Activated T-helper 17 cell treated with anti-CD3 and anti-CD28 coated beads, Interleukin-2, amount 50 U/mL, for 72 hours (primary cell): Measurements from ENCODE around the gene SERPINB6. TPM values are rescaled to one million over a fixed set of nuclear protein-coding genes. Genes with fewer than 3 reads are reported as not detected.
"Not testable (repeated sequence)": the region's sequence is repeated elsewhere in the genome, so short reads cannot be mapped to it uniquely, and the experiment has no call there.

Experiments used
- ATAC-seq: fragments of 150-1000 bp; cut with Tn5 transposase; replicated peaks from 2 replicates; pipeline ENCODE4 v1.10.0; 2021; ENCODE audit warnings: mild to moderate bottlenecking, moderate library complexity
- H3K27ac Mint-ChIP-seq: one replicate; pipeline ENCODE4 v1.8.0; 2022; ENCODE audit warnings: mixed read lengths
- H3K27me3 Mint-ChIP-seq: one replicate; pipeline ENCODE4 v1.8.0; 2022; ENCODE audit warnings: mixed read lengths
- H3K36me3 Mint-ChIP-seq: one replicate; pipeline ENCODE4 v1.8.0; 2022; ENCODE audit warnings: low read depth, mild to moderate bottlenecking, mixed read lengths
- H3K4me1 Mint-ChIP-seq: one replicate; pipeline ENCODE4 v1.8.0; 2022; ENCODE audit warnings: mixed read lengths
- H3K4me3 Mint-ChIP-seq: one replicate; pipeline ENCODE4 v1.8.0; 2022; ENCODE audit warnings: mild to moderate bottlenecking, mixed read lengths
- H3K9me3 Mint-ChIP-seq: one replicate; pipeline ENCODE4 v1.8.0; 2022; ENCODE audit warnings: mixed read lengths
- total RNA-seq, 2 donors: library from RNA; stranded (reverse); gene quantifications; one replicate each; pipeline ENCODE4 v1.2.3, GENCODE V29; 2022

The SERPINB6 gene
- total RNA-seq, 2 donors from 2014 or later: 22.1 to 26.0 TPM

DNA sequence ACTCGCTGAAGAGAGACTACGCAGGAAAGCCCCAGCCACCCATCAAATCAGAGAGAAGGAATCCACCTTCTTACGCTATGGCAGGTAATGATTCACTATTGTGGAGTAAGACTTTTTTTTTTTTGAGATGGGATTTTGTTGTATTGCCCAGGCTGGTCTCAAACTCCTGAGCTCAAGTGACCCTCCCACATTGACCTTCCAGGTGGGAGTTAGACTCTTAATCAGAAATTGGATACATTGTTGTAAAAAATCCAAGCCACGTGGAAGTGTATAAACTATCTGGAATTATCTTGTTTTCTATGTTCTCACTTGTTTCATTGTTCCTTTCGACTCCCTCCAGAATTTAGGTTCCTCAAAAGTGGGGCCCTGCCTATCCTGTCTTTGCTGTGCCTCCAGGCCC is 35.1 kb upstream of the SERPINB6 start:
- no peak for ATAC-seq
- Mint-ChIP-seq H3K27ac (no peak overlapping the region), H3K36me3 (peaks cover 89% of the 10 kb centered on the region), H3K27me3 (no peaks in the 10 kb centered on the region), H3K9me3 (no peaks in the 10 kb centered on the region), H3K4me3 (no peak overlapping the region), H3K4me1 (peaks cover 20% of the 10 kb centered on the region)

DNA sequence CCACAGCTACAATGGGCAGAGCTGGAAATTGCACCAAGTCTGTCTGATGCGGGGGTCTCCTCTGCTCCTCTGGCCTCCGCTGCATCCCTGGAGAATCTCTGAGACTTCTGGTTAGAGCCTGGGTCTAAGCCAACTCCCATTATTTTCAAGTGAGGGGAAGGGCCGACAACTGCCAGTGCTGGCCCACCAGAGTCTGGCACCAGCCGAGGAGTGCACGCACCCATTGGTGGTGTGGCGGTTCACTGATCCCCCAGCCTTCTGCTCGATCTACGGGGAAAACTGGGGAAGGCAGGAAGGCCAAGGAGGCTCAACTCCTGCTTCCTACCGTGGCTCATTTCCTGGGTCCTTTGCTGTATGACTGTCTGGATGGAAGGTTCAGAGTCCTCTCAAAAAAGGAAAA is 34.5 kb upstream of the SERPINB6 start:
- Mint-ChIP-seq H3K9me3 (no peaks in the 10 kb centered on the region), H3K27ac (no peak overlapping the region), H3K27me3 (no peaks in the 10 kb centered on the region), H3K4me1 (peaks cover 21% of the 10 kb centered on the region), H3K4me3 (no peak overlapping the region), H3K36me3 (peaks cover 83% of the 10 kb centered on the region)
- ATAC-seq: no peak

DNA sequence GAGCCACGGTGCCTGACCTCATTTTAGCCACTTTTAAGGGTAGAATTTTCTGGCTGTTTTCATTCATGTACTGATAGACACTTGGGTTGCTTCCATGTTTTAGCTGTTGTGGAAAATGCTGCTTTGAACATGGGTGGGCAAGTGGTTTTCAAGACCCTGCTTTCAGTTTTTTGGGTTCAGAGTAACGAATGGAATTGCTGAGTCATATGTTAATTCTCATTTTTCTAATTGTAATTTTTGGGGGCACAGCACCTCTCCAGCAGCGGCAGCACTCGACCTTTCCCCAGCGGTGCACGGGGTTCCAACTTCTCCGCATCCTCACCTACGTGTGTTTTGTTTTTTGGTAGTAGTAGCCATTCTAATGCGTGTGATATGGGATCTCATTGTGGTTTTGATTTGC is 33.7 kb upstream of the SERPINB6 start:
- Mint-ChIP-seq H3K9me3 (no peaks in the 10 kb centered on the region), H3K36me3 (peaks cover 75% of the 10 kb centered on the region)
- no peak for ATAC-seq

DNA sequence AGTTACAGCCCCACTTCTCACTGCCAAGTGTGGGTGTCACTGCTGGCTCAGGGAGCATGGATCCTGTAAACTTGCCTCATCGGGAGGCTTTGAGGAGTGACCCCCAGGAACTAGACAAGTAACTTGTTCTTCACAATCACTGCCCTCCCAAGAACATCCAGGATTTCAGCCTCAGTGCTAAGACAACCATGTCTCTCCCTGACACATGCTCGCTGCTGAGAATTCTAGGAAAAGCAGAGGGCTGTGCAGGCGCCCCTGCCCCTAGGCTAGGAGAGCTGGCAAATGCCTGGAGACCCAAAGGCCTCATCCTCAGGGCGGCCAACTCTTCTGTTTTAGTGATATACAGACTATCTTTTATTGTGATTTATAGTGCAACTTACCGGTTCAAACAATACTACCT is 31.9 kb upstream of the SERPINB6 start:
- Mint-ChIP-seq H3K27ac (peak overlapping the region; percentile 73), H3K4me1 (peaks cover 21% of the 10 kb centered on the region), H3K36me3 (peaks cover 56% of the 10 kb centered on the region)
- not testable (repeated sequence) for H3K27me3 Mint-ChIP-seq, H3K9me3 Mint-ChIP-seq, H3K4me3 Mint-ChIP-seq, ATAC-seq

More for the DNA sequence above, 33.7 kb upstream of the SERPINB6 start:
- H3K27ac Mint-ChIP-seq: no peak overlapping the region
- H3K27me3 Mint-ChIP-seq: no peaks in the 10 kb centered on the region
- peaks cover 21% of the 10 kb centered on the region for H3K4me1 Mint-ChIP-seq
- H3K4me3 Mint-ChIP-seq: no peak overlapping the region

DNA sequence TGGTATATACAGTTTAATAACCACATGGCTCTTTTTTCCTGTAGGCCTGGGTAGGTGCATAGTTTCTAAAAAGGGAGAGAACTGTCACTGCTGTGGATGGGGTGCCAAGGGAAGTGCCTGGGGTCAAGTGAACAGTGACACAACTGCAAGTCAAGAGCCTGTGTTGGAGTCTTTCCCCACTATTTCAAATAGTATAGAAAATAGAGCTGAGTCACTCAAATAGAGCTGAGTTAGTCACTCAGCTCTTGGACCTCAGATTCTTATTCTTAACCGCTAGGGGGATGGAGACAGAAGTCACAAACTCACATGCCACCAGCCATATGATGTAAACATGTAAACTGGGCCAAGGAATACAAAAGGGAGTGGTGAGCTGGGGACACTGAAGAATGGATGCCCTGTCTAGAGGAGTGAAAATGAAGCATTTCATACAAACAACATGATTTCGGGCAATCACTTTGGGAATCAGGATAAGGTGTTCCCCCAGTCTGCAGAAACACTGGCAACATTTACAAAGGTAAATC is 30.5 kb upstream of the SERPINB6 start:
- peak overlapping the region; percentile 91 for H3K4me3 Mint-ChIP-seq
- H3K27ac Mint-ChIP-seq: peak overlapping the region; percentile 73
- H3K27me3 Mint-ChIP-seq: no peaks in the 10 kb centered on the region
- peaks cover 43% of the 10 kb centered on the region for H3K36me3 Mint-ChIP-seq
- peaks cover 21% of the 10 kb centered on the region for H3K4me1 Mint-ChIP-seq
- no peaks in the 10 kb centered on the region for H3K9me3 Mint-ChIP-seq
- ATAC-seq: peak; percentile 19

DNA sequence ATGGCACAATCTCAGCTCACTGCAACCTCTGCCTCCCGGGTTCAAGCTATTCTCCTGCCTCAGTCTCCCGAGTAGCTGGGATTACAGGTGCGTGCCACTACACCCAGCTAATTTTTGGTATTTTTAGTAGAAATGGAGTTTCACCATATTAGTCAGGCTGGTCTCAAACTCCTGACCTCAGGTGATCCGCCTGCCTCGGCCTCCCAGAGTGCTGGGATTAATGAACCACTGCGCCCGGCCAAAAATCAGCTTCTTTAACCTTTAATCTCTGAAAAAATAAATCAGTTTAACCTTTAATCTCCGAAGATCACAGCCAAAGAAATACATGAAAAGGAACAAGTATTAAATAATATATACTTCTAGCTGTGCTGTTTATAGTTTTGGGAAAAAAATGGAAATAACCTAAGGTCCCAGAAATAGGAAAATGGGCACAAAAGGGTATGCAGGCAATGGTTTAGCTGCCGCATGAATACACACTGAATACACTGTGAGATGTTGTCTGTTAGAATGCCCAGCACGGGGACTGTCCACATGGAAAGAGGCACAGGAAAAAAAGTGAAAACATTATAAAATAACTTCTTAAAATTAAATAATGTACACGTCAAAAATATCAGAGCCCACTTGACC is 29.9 kb upstream of the SERPINB6 start:
- no peak for ATAC-seq
- peak overlapping the region; percentile 91 for H3K4me3 Mint-ChIP-seq
- peak overlapping the region; percentile 73 for H3K27ac Mint-ChIP-seq
- H3K4me1 Mint-ChIP-seq: peaks cover 21% of the 10 kb centered on the region
- H3K36me3 Mint-ChIP-seq: peaks cover 37% of the 10 kb centered on the region
- no peaks in the 10 kb centered on the region for H3K27me3 Mint-ChIP-seq
- H3K9me3 Mint-ChIP-seq: no peaks in the 10 kb centered on the region

DNA sequence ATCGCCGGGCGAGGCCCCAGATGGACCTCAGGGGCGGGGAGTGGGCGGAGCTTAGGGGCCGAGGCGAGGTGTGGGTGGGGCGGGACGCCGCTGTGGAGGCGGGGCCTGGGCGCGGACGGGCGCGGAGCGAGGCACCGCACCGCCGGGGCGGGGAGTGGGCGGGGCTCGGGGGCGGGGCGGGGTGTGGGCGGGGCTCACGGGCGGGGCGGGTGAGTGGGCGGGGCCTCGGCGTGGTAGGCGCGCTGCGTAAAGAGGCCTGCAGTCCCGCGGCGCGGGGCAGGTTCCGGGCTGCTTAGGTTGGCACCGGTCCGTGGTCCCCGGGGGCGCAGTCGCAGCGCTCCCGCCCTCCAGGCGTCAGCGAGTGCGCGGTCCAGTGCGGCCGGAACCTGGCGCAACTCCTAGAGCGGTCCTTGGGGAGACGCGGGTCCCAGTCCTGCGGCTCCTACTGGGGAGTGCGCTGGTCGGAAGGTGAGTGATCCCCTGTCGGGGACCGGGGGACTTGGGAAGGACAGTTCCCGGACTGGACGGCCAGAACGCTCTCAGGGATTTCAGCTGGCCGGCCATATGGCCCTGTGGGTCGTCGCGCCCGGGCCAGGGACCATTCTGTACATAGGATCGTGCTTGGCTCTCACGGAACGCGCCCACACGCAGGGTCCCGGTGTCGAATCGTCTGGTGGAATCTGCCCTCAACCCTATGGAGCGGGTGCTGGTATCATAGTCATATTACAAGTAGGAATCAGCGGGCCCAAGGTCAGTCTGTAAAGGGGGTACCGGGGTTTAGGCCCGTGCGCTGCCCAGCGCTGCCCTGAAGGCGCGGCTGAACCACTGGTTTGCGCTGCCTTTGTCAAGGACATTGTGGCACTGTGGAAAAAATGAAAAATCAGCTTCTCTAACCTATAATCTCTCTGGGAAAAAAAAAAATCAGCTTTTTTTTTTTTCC is 28.5 kb upstream of the SERPINB6 start, which contains the start of gene NQO2:
Gene NQO2, plus strand, starts transcription at position 277 of the 940 bp plus-strand sequence. CDS start 6,659 bp downstream, outside the sequence.
- H3K4me1 Mint-ChIP-seq: peaks cover 15% of the 10 kb centered on the region
- peaks cover 23% of the 10 kb centered on the region for H3K36me3 Mint-ChIP-seq
- H3K27me3 Mint-ChIP-seq: no peaks in the 10 kb centered on the region
- H3K27ac Mint-ChIP-seq: peak within 1 kb of the TSS; percentile 87
- H3K4me3 Mint-ChIP-seq: peak within 1 kb of the TSS; percentile 91
- H3K9me3 Mint-ChIP-seq: no peaks in the 10 kb centered on the region
- ATAC-seq: peak; percentile 79

DNA sequence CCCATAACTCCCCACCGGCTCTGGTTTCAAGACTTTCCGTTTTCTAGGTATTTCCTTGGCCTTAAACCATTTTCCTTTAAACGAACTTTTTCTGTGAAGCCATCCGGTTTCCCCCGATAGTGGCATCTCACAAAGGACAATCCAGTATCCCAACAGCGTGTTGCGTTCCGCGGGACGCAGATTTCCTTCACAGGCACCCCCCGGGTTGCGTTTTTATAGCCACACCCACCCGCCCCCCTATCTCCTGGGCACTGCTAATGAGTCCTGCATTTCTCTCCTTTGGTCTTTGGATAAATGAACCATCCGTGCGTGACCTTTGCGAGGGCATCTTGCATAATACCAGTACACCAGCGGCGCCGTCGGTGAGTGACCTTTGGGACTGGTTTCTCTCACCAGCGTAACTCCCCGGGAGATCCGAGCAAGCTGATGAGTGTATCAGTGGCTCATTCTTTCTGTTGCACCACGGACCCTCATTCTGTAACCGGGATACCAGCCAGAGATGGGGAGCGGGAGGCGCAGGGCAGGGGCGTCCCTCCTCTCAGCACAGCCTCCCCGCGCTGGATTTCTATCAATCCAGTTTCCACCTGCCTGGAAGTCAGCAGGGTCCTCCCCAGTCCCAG is 27.7 kb upstream of the SERPINB6 start:
- peak; percentile 80 for ATAC-seq
- peaks cover 15% of the 10 kb centered on the region for H3K4me1 Mint-ChIP-seq
- H3K36me3 Mint-ChIP-seq: peaks cover 16% of the 10 kb centered on the region
- H3K9me3 Mint-ChIP-seq: no peaks in the 10 kb centered on the region
- peak overlapping the region; percentile 91 for H3K4me3 Mint-ChIP-seq
- no peaks in the 10 kb centered on the region for H3K27me3 Mint-ChIP-seq
- H3K27ac Mint-ChIP-seq: peak overlapping the region; percentile 87

DNA sequence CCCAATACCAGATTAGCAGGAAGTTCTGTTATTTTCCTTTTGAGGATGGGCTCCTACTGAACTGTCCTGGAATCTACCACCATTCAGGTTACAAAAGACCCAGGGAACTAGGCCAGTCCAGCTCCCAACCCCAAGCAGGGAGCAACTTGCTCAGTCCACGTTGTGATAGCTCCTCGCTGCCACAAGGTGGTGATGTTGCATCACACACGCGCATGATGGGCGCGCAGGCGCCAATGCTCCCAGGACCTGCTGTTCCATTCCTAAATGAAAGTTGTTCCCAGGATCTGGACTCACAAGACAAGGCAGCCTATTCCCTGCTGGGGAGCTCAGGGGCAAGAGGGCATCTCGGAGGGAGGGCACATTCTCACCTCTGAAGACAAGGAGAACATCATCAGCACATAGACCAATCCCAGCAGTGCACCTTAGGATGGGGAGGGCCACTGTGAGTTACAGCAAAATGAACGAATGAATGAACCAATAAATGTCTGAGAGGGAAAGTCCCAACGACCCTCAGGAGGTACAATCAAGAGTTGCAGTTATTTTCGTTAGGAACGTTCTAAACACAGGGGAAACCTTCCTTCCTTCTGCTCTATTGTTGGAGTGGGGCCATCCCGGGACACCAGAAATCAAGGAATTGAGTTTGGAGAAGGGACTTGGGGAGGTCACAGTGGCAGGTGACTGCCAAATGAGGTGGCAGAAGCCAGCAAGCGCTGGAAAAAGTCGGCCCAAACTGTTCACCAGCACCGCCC is 27.1 kb upstream of the SERPINB6 start:
- H3K36me3 Mint-ChIP-seq: peaks cover 16% of the 10 kb centered on the region
- H3K27ac Mint-ChIP-seq: peak overlapping the region; percentile 87
- not testable (repeated sequence) for H3K27me3 Mint-ChIP-seq, H3K9me3 Mint-ChIP-seq
- peaks cover 15% of the 10 kb centered on the region for H3K4me1 Mint-ChIP-seq
- peak; percentile 44 for ATAC-seq
- H3K4me3 Mint-ChIP-seq: peak overlapping the region; percentile 91

DNA sequence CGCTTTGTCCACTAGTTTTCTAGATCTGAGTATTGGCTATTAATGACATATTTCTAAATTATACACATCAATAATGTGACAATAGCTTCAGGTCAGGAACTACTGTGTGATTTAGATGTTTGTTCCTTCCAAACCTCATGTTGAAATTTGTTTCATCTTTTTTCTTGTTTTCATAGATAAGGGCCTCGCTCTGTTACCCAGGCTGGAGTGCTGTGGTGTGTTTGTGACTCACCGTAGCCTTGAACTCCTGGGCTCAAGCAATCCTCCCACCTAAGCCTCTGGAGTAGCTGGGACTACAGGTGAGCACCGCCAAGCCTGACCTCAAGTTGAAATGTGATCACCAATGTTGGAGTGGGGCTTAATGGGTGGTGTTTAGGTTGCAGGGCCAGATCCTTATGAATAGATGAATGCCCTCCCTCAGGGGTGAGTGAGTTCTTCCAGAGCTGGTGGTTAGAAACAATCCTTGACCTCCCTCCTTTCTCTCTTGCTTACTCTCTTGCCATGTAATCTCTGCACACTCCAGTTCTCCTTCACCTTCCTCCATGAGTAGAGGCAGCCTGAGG is 22.5 kb upstream of the SERPINB6 start:
- Mint-ChIP-seq H3K9me3 (no peaks in the 10 kb centered on the region), H3K4me3 (no peak overlapping the region), H3K27me3 (no peaks in the 10 kb centered on the region), H3K4me1 (no peaks in the 10 kb centered on the region), H3K36me3 (peaks cover 7% of the 10 kb centered on the region), H3K27ac (no peak overlapping the region)
- ATAC-seq: no peak

DNA sequence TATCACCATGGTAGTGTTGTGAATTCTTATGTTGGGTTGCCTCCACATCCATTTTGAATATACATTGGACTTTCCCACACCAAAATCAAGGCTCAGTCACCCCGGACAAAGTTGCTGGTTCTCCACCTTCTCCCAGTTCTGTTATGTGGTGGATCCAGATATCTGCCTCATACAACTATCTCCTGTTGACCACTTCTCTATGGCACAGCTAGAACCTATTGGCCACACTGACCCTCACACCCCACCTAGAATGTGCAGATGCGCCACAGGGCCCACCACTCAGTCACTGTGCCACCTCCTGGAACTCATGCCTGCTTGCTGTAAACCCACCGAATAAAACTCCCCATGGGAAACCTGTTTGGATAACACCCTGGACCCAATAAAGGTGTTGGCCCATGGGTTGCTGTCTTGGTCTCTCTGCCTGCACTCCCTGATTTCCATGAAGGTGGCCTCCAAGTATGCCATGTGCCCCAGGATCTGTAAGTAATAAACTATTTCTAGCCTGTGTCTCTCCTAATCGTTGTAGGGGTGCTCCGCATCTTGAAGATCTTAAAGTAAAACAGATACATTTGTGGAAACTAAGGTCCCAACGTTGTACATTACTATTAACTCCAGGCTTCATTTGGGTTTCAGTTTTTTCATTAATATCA is 21.1 kb upstream of the SERPINB6 start:
- no peak for ATAC-seq
- Mint-ChIP-seq H3K27ac (no peak overlapping the region), H3K36me3 (peaks cover 7% of the 10 kb centered on the region), H3K9me3 (no peaks in the 10 kb centered on the region), H3K27me3 (no peaks in the 10 kb centered on the region), H3K4me3 (no peak overlapping the region), H3K4me1 (peaks cover 9% of the 10 kb centered on the region)

DNA sequence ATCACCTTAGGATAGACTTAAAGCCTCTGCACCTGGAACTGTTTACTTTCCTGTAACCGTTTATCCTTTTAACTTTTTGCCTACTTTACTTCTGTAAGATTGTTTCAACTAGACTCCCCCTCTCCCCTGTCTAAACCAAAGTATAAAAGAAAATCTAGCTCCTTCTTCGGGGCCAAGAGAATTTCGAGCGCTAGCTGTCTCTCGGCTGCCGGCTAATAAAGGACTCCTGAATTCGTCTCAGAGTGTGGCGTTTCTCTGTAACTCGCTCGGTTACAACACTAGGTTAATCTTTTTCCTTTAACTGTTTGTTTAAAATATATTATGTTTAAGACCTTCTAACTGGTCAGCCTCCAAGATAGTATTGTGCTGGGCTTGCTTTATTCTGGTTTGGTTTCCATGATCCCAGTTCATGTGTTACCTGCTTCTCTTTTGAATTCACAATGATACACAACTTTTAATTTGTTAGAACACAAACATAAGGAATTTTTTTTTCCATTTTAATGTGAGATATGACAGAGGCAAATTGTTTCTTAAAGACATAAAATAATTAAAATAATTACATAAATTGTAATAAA is 19.7 kb upstream of the SERPINB6 start:
- Mint-ChIP-seq H3K4me1 (peaks cover 9% of the 10 kb centered on the region), H3K27me3 (no peaks in the 10 kb centered on the region), H3K27ac (peak overlapping the region; percentile 95), H3K9me3 (no peaks in the 10 kb centered on the region), H3K4me3 (peak overlapping the region; percentile 86), H3K36me3 (peaks cover 7% of the 10 kb centered on the region)
- ATAC-seq: no peak
